SHP77 treated with DMSO at 0.1 percent for 48 hours (cell line): ENCODE data around the gene STOML2.

Experiments used
- DNase-seq: peaks from one replicate; lab custom pipeline; 2025; lab: John Stamatoyannopoulos, UW

STOML2 gene

DNA sequence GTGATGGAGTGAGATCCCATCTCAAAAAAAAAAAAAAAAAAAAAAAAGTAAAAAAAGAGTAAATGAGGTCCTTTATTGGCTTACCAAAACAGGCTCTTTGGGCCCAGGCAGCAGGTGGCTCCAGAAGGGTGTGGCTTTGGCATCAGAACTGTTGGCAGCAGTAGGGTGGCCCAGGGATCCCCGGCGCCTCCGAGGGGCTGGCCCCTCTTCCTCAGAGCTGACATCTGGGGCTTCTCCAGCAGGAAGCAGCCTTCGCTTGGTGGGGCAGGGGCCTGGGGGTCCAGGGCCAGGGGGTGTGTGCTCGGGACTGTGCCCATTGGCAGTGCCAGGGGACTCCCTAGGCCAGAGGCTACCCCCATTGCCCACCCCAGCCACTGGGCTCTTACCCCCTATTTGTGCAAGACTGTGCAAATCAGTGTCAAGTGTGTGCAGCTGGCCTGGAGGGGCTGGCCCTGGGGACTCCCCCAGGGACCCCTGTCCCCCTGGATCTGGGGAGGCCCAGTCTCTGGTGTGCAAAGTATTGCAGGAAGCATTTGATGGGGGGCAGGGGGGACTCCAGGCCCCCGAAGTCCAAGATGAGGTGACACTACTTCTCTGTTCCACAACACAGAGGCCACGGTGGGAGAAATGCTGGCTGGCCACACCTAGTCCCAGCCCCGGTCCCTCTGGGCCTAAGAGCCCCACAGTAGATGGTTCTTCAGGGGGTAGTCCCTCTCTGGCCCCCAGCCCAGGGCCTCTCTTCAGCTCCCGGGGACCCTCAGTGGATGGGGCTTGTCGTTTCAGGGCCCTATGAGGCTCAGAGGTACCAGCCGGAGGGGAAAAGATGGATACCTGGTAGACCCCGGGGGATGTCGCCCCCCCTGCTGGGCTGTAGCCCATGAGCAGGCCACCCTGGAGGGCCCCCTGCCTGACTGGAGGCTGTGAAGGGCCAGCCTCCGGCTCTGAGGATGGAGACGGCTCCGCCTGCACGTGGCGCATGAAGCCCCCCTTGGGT, 4.7 kb upstream of the STOML2 start:
- DNase-seq = no peak

DNA sequence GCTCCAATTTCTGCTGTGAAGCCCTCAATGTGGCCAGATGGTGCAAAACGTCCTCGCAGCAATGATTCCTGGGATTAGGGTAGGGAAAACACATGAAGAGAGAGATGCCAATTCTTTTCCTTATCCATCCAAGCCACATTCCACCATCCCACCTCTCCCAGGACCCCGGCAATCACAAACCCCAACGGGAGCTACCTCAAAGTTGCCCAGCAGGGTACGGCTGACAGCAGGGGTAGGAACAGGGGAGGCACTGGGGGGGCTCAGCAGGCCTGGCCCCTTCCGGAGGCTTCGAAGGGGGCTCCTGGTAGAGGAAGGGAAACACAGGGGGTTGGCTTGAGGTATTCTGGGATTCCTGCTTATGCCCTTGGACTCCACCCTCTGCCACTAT, 3.4 kb upstream of the STOML2 start:
- DNase-seq = no peak

DNA sequence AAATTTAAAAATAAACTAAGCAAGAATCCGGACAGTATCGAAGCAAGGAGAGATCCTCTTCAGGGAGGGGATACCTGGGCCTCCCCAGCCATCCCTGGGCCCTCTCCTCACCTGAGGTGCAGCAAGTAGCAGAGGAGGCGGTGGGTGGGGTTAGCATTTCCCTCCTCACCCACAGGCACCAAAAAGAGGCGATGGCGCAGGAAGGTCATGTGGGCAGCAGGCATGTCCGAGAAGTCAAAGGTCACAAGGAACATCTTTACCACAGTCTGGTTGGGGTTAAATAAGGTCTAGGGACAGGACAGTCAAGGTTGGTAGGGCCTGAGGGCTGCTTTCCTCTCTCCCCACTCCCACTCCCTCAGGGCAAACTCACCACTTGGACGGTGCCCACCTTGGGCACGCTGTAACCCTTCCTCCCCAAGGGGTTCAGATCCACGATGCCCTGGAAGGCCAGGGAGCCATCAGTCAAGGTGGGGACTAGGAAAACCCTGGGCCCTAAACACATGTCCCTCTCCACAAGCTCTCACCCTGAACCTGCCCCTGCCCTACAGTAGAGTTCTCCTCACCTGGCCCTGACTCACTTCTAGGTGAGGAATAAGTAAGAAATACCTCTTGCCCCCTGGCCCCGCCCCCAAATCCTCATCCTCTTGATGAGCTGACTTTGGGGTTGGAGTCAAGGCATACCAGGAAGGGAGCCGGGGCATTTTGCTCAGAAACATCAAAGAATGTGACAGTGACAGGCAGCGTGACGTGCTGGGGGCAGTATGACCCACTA, 2.8 kb upstream of the STOML2 start:
- DNase-seq = no peak

DNA sequence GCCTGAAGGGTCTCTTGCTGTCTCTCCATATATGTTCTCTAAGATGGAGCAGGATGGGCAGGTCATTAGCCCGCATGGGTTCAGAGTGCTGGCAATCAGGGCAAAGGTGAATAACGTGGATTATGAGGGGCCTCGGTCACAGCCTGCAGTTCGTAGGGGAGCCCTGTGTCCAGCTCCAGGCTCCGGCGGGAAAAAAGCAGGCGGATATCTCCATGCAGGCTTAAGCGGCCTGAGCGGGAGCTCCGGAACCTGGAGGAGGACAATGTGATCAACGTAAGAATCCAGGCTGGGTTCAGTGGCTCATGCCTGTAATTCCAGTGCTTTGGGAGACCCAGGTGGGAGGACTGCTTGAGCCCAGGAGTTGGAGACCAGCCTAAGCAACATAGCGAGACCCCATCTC, 2.2 kb upstream of the STOML2 start:
- no peak for DNase-seq

DNA sequence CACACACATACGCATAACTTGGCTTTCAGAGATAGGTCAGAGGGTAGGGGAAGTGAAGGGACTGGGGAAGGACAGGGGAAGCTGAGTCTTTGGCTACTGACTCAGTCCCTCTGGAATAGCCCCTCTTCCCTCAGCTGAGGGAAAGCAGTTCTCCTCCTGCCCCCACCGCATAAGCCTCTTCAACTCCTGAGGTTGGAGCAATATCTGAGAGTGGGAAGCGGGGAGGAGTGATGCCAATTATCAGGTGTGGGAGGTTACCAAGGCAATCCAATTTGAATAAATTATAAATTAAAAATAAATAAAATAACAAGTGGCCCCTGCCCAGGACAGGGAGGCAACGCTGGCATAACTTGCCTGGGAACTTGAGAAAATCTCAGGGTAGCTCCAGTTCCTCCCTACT, 1.7 kb upstream of the STOML2 start:
- DNase-seq = no peak

DNA sequence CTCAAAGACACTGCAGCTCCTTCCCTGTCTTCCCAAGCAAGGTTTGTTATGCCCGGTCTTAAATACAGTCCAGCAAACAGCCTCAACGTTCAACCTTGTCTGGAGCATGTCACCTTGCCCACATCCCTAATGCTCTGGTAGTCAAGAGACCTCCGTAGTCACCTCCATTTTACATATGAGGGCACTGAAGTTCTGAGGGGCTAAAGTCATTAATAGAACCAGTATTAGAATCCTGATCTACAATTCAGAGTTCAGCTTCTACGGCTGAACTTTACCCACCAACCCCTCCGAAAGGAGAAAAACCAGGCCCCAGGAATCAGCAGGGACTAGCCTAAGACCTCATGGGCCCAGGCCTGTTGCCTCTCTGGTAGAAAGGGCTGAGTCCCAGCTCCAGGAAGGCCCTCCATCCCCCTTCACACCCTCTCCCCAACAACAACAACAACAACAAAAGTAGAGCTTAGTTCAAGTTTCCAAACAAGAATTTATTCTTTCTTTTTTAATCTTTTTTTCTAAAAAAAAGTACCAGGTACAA, 795 bp upstream of the STOML2 start:
- DNase-seq = no peak

DNA sequence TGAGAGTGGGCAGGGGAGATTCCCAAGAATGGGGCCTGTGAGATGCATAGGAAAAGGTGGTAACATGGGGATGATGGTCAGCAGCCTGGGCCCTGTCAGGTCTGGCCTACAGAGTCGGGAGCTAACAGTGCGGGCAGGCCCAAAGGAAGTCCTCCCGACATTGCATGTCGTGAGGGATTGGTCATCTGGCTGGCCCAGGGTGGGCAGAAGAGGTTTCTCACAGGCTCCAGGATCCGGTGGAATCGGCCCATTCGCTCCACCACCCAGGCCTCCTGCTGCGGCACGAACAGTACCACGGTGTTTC, 514 bp downstream of the STOML2 start:
- DNase-seq = no peak

DNA sequence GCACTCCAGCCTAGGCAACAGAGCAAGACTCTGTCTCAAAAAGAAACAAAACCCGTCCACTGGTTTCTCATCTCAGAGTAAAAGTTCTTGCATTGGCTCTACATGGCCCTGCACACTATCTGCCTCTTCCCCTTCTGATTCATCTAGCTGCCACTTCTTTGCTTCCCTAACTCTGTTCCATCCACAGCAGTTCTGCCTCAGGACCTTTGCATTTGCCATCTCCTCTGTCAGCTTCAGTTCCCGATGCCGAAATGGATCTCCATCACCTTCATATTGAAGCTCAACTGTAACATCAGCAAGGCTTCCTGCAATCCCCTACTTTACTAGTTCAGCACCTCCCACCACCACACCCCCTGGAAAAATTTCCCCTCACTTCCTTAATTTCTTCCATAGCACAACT, 5.4 kb downstream of the STOML2 start:
- no peak for DNase-seq

DNA sequence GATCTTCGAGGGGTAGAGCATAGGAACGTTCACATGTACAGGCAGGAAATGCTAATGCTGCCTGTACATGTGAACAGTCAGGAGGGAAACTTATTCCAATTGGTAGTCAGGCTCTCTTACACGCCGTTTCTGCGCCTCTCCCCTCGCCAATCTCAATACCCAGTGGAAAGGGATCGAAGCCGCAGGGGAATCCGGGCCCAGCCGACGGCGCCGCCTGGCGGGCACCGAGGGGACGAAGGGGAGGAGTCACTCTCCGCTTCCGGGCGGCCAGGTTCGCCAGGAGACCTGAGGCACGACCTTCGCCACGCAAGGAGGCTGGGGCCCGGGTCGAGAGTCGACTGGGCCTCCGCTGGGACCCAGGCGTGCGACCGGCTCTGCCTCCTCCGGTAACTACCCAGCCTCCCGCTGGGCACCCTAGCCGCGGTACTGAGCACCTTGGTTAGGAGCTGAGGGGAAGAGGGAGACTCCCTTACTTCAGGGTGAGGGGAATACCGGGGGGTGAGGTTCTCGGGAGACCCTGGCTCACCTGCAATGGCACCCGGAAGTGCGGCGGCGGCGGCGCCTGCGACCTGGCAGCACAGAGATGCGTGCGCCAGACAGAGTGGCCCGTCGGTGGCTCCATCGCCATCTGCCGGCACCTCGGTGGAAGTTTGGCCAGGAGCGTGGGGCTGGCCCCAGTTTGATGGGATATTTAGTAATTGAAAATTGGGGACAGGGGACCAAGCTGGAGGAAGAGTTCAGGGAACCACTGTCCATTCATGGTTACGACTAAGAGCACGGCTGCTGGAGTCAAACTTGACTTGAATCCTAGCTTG, 6.7 kb downstream of the STOML2 start, which contains the start of gene PIGO:
TSS of gene PIGO (minus strand) at position 557 of the 815 bp plus-strand sequence. CDS start 1,026 bp downstream, outside the sequence.
- peak; percentile 60 for DNase-seq

DNA sequence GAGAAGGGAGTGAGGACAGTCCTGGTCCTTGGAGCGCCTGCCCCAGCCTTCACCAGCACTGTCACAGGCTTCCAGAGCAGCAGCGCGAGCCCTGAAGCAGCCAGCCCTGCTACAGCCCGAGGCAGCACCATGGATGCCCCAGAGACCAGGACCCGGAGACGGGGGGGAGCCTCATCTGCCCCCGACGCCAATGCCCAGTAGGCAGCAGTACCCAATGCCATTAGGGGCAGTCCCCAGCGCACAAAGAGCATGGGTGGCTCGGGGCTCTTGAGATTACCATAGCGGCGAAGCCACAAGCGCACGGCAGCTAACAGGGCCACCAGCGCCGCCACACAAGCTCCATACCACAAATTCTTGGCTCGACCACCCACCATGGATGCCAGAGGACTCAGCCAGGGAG, 11.4 kb downstream of the STOML2 start:
- no peak for DNase-seq

DNA sequence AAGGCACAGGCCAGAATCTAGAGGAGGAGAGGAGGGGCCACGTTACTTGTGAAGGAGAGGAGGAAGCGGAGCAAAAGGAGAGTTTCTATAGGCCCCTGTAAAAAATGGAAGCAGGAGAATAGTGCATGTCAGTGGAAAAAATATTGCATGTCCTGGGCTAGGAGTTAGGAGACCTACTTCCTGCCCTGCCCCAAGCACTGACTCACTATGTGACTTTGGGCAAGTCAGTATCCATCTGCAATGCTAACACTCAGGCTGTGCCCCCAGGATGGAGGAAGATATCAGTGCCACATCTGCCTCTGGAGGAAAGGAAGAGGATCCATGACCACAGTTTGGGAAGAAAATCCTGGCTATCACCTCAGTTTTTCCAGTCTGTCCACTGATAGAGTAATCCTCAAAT, 13.5 kb downstream of the STOML2 start:
- DNase-seq = no peak

DNA sequence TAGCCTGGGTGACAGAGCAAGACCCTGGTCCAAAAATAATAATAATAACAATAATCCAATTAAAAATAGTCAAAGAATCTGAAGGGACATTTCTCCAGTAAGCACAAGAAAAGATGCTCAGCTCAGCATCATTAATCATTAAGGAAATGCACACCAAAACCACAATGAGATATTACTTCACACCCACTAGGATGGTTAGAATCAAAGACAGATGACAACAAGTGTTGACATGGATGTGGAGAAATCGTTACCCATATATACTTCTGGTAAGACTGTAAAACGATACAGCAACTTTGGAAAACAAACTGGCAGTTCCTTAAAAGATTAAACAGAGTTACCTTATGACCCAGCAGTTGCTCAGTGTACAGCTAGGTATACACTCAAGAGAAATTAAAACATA, 17.9 kb downstream of the STOML2 start:
- DNase-seq = no peak

DNA sequence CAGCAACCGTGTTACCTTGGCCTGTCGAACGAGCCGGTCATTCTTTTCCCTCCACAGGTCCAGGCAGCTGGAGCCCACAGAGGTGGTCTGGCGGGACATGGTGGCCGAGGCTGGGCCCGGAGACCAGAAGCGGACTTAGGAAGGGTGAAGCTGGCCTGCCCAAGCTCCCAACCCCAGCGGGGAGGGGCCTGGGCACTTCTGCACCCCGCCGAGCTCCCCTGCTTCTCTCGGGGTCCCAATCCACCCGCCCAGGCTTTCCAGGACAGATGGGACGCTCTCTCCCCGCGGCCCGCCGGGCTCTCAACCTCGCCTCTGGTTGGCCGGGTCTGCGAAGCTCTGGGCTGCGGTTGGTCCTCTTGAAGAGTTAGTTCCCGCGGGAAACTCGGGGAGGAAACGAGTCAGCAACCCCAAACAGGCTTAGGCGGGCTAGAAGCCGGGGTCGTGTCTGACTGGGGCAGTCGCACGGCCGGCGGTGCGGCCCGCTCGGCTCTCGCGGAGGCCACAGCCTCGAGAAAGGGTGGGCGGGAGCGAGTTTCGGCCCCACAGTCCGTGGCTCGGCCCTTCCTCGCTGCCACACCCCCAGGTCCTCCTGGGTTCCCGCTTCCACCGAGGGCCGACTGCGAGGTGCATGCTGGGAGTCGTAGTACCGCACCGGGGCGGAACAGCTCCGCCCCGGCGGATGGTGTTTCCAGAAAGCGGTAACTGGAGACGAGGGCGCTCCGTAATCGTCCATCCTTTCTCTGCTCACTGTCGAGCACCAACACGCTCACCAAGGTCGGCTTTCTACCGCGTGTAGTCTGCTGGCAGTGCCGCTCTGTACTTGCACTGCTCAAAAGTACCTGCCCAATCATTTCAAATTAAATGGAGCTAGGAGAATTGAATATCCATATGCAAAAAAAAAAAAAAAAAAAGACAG, 23.2 kb downstream of the STOML2 start, which contains the start of gene FANCG:
TSS of gene FANCG (minus strand) at position 517 of the 916 bp plus-strand sequence. CDS start at position 99, 418 bp downstream.
- DNase-seq = peak; percentile 81

DNA sequence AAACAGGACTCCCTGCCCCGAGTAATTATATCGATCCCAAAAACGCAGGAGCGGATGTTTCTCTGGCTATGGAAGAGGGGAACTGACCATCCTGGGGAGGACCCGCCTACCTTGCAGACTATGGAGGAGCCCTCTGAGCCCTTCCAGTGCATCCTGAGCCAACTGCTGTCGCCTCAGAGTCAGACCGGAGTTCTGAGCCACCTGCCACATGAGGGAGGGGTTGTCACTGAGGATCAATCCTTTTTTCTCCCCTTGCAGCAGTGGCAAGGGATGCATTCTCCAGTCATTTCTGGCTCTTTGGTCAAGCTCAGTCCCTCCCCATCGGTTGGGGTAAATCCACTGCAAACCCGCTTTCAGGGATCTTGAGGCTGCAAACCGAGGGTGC, 23.9 kb downstream of the STOML2 start:
- no peak for DNase-seq

DNA sequence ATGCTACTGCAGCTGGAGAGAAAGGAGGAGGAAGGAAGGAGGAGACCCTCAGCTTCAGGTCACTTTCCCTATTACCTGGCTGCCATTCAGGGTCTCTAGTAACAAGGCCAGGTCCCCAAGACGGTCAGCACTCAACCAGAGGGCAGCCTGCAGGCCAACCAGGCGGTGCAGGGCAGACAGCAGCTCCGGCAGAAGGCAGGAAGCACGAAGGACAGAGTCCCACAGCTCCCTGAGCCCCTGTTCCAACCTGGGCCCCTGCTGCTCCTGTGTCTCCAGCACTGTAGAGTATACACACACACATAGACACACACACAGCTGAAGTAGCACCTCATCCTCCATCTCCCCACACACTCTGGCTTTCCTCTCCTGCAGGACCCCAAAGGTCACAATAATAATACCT, 24.9 kb downstream of the STOML2 start:
- DNase-seq = no peak

DNA sequence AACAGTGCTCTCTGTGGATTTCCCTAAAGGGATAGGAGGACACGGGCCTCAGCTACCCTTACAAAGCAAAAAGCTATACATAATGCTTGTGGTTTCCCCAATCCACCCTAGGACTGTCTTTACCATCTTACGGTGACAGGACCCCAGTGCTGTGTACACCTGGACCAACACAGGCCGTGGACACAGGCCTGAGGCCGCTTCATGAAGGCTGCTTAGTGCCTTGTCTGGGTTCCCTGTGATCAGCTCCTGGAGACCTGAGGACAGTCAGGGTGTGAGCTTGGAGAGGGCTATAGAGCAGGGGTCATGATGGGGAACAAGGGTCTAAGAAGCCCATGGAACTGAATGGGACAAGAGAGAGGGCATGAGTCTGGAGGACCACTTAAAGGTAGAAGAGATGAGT, 26.1 kb downstream of the STOML2 start:
- no peak for DNase-seq

DNA sequence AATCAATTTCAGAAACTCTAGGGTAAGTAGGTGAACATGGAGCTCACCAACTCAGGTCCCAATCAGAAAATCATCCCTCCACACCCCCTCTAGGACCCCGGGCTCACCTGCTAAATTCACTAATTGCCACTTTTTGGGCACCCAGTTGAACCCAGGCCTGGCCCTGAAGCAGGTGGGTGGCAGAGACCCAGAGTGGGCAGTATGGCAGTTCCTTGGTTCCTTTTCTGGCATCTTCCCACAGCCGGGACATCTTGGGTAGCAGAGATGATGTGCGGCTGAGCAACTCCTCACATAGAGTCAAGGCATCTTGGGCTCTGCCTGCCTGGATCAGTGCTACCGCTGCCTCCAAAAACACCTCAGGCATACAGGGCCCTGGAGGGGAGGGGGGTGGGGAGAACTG, 27.6 kb downstream of the STOML2 start:
- DNase-seq = no peak

DNA sequence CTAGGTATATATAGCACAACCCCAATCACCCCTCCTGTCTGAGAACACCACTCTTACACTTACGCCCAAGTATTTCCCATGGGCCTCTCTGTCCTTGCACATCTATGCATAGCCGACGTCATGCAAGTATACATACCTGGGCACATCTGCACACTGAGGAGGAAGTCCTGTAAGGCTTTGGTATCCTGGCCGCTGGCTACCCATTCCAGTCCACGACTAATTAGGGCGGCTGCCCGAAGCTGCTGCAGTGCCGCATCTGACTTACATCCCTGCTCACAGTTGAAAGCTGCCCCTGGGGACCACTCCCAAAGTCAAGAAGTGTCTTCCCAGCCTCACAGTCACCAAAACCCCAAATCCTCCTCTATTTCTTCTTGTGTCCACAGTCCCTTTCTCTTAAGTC, 28.1 kb downstream of the STOML2 start:
- DNase-seq = no peak

DNA sequence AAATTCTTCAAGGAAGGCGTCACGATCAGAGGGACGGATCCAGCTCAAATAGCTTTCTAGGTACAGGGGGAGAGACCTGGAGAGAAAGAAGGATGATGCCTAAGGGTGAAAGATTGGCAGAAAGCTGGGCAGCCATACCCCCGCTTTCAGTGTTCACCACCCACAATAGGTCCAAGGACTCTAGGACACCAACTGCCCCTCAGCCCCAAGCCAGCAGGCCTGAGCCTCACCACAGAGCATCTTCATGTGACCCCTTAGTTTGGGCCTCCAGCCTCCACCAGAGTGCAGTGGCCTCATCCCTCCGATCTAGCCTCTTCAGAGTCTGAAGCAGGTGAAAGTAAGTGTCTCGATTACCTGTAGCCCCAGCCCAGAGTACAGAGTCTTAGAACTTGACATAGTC, 28.8 kb downstream of the STOML2 start:
- no peak for DNase-seq

DNA sequence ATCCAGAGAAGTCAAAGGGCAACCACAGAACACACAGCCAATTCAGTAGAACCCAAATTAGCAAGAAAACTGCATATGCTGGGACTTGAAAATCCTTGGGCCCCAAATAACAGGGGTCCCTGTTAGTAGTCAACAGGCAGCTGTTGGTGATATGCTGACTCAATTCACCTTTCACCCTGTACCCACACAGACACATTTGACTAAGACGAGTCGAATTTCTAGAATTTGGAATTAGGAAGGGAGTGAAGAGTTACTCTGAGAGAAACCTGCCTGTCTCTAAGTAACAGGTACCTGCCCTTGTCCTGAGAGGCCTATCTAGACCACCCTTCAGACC, 29.7 kb downstream of the STOML2 start:
- no peak for DNase-seq
